Transverse colon (tissue), 4 donors: ENCODE measurements around the gene B4GALT4.

Source experiments
- CTCF ChIP-seq, 5 experiments: fragments of 200-600 bp in 3 of 5; fragments of 450-650 bp in 2 of 5; sonication (generic) in 3 of 5; IDR thresholded peaks; 1 replicate in 2 of 5; 2 replicates in 3 of 5; pipeline ENCODE4 v1.5.1; 2016 to 2017; ENCODE audit warnings: antibody characterized with exemption in 5 of 5, inconsistent platforms in 3 of 5, mild to moderate bottlenecking in 2 of 5, moderate library complexity in 1 of 5
- EP300 ChIP-seq: sonication (generic); formaldehyde crosslinking; IDR thresholded peaks from one replicate; pipeline ENCODE4 v1.6.1; 2017; ENCODE audit warnings: antibody characterized with exemption, low read depth
- POLR2A ChIP-seq: fragments of 450-650 bp; IDR thresholded peaks from one replicate; pipeline ENCODE4 v1.6.1; 2016; ENCODE audit warnings: antibody characterized with exemption, mild to moderate bottlenecking, moderate library complexity
- POLR2AphosphoS5 ChIP-seq, 3 donors: sonication (generic); formaldehyde crosslinking; IDR thresholded peaks; one replicate each; pipeline ENCODE4 v1.6.1; 2016; ENCODE audit warnings: antibody characterized with exemption in 3 of 3

- TF ChIP-seq CTCF (IDR thresholded peaks at IDR 0.05) (no peak), POLR2AphosphoS5 (IDR thresholded peaks at IDR 0.05) (no peak), EP300 (no peak), POLR2A (no peak)
Measured at GRCh38 chr3:119279101-119279554, 38.5 kb upstream of the B4GALT4 start.
